Measurements from ENCODE around the gene SYNPO.

SYNPO gene

DNA sequence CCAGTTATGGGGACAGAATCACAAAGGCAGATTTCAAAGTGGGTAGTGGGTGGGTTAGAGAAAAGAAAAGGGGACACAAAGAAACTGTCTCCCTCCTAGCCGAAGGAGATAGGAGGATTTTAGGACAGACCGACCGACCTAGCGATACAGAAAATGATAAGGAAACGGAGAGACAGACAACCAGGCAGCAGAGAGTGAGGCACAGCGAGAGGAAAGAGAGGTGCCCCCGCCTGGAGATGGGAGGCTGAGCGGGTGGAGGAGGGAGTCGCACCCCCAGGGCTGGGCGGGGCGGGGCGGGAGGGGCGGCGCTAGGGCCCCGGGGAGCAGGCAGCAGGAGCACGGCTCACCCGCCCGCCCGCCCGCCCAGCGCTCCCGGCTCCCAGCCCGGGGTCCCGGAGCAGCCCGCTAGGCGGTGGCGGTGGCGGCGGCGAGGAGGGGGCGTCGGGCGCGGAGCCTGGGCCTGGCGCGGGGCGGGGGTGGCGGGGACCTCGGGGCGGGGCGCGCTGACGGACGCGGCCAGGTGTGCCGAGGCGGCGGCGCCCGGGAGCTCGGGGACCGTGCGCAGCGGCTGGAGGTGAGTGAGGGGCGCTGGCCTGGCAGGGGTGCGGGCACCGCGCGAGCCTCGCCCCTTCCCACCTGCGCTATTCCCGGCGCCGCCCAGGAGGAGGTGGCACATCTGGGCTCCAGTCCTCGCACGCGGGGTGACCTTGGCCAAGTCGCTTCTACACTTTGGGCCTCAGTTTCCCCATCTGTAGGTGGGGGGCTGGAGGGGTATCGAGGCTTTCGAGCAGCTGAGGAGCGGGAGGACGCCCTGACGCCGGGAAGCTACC lies 15.9 kb upstream of the SYNPO start:
- DNase-seq (ENCODE audit: extremely low read depth in 1 of 2, low read depth in 1 of 2) = no peak

- no peak for DNase-seq (ENCODE audit: extremely low read depth in 1 of 2, low read depth in 1 of 2)
These were observed 15.3 kb upstream of the SYNPO start for GRCh38 chr5:150625164-150625535.

GRCh38 chr5:150625831-150626746 lies 14.4 kb upstream of the SYNPO start:
- DNase-seq (ENCODE audit: extremely low read depth in 1 of 2, low read depth in 1 of 2) = no peak

- DNase-seq (ENCODE audit: extremely low read depth in 1 of 2, low read depth in 1 of 2) = no peak
These were observed 13.6 kb upstream of the SYNPO start for GRCh38 chr5:150626853-150627276.

- no peak for DNase-seq (ENCODE audit: extremely low read depth in 1 of 2, low read depth in 1 of 2)
These were observed 12.5 kb upstream of the SYNPO start for GRCh38 chr5:150627731-150628545.

- no peak for DNase-seq (ENCODE audit: extremely low read depth in 1 of 2, low read depth in 1 of 2)
These were observed 11.4 kb upstream of the SYNPO start for GRCh38 chr5:150628936-150629485.

- DNase-seq (ENCODE audit: extremely low read depth in 1 of 2, low read depth in 1 of 2) = no peak
These were observed 10.4 kb upstream of the SYNPO start for GRCh38 chr5:150630016-150630415.

- no peak for DNase-seq (ENCODE audit: extremely low read depth in 1 of 2, low read depth in 1 of 2)
These were observed 9.8 kb upstream of the SYNPO start for GRCh38 chr5:150630461-150631325.

- no peak for DNase-seq (ENCODE audit: extremely low read depth in 1 of 2, low read depth in 1 of 2)
These were observed 9.1 kb upstream of the SYNPO start for GRCh38 chr5:150631326-150631701.

GRCh38 chr5:150632305-150633160 lies 7.9 kb upstream of the SYNPO start:
- DNase-seq (ENCODE audit: extremely low read depth in 1 of 2, low read depth in 1 of 2) = no peak

- no peak for DNase-seq (ENCODE audit: extremely low read depth in 1 of 2, low read depth in 1 of 2)
These were observed 7.0 kb upstream of the SYNPO start for GRCh38 chr5:150633429-150633828.

- DNase-seq (ENCODE audit: extremely low read depth in 1 of 2, low read depth in 1 of 2) = no peak
These were observed 3.8 kb upstream of the SYNPO start for GRCh38 chr5:150636391-150637244.

GRCh38 chr5:150637245-150638052 lies 3.0 kb upstream of the SYNPO start:
- no peak for DNase-seq (ENCODE audit: extremely low read depth in 1 of 2, low read depth in 1 of 2)

- no peak for DNase-seq (ENCODE audit: extremely low read depth in 1 of 2, low read depth in 1 of 2)
These were observed 2.4 kb upstream of the SYNPO start for GRCh38 chr5:150638053-150638444.

GRCh38 chr5:150638488-150639376 lies 1.7 kb upstream of the SYNPO start:
- DNase-seq (ENCODE audit: extremely low read depth in 1 of 2, low read depth in 1 of 2) = no peak

- DNase-seq (ENCODE audit: extremely low read depth in 1 of 2, low read depth in 1 of 2) = no peak
These were observed 1.1 kb upstream of the SYNPO start for GRCh38 chr5:150639377-150639692.
